ENCODE measurements around the gene FAM186B. TPM values are rescaled to one million over a fixed set of nuclear protein-coding genes. Genes with fewer than 3 reads are reported as not detected.
A peak's percentile ranks its signal among the peaks of the same experiment; 100 is the strongest.

Gene FAM186B
- total RNA-seq, 1 donor from 2014 or later = 0.75 TPM

DNA sequence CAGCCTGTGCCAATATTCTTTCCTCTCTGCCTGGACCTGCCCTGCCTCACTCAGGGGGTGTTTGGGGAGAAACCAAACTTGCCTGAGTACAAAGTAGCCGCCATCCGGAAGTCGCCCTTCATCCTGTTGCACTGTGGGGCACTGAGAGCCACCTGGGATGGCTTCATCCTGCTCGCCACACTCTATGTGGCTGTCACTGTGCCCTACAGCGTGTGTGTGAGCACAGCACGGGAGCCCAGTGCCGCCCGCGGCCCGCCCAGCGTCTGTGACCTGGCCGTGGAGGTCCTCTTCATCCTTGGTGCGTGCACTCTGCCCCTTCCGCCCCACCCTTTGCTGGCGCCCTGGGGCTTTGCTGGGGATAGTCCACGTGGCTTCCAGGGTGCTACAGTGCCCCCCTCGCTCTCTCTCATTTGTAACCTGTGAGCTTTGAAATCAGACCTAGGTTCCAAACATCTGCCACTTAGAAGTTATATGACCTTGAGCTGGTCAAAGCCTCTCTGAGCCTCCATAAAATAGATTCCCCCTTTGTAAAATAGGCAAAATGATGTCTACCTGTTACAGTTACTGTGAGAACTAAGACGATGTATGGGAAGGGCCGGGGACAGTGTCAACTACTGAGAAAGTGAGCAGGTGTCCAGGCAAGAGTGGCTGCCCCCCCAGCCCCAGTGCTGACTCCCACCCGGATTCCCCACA lies 62.1 kb downstream of the FAM186B start:
- Histone ChIP-seq H3K36me3 (no peaks in the 10 kb centered on the region), H3K27ac (no peak overlapping the region), H3K27me3 (peaks cover 36% of the 10 kb centered on the region), H3K4me3 (no peak overlapping the region), H3K9me3 (no peaks in the 10 kb centered on the region), H3K4me1 (no peaks in the 10 kb centered on the region)
- TF ChIP-seq CTCF (IDR thresholded peaks at IDR 0.05) = no peak
- ATAC-seq (no peak), DNase-seq (peak; percentile 55)
- intact Hi-C loops (cut with DNase I) = no loop called here

DNA sequence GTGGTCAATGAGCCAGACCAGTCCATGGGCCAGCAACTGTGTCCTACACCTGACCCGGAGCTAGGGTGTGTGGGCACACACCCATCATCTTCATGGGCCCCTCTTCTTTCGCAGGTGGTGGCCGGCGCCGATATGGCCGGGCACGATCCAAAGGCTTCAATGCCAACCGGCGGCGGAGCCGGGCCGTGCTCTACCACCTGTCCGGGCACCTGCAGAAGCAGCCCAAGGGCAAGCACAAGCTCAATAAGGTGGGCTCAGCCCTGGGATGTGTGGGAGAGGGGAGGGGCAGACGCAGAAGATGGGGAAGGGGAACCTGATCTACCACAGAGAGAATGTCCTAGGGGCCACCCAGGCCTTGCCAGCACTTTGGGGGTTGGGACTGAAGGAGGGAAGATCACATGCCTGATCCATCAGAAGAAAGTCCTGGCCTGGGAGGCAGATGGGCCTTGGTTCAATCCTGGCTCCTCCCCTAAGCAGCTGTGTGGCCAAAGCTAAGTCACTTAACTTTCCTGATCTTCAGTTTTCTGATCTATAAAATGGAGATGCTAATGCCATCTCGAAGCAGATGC lies 62.8 kb downstream of the FAM186B start:
- no peak for ATAC-seq
- peaks cover 37% of the 10 kb centered on the region for H3K27me3 ChIP-seq
- TF ChIP-seq CTCF (IDR thresholded peaks at IDR 0.05) = no peak
- H3K36me3 ChIP-seq = no peaks in the 10 kb centered on the region
- intact Hi-C loops (cut with DNase I) = no loop called here
- H3K9me3 ChIP-seq = no peaks in the 10 kb centered on the region
- no peak overlapping the region for H3K27ac ChIP-seq
- H3K4me1 ChIP-seq = peaks cover under 1% of the 10 kb centered on the region
- no peak overlapping the region for H3K4me3 ChIP-seq
- DNase-seq = peak; percentile 54

- no peaks in the 10 kb centered on the region for H3K9me3 ChIP-seq
- intact Hi-C loops (cut with DNase I) = no loop called here
- no peak for ATAC-seq
- H3K27ac ChIP-seq = no peak overlapping the region
- H3K4me3 ChIP-seq = no peak overlapping the region
- peaks cover 39% of the 10 kb centered on the region for H3K27me3 ChIP-seq
- H3K36me3 ChIP-seq = no peaks in the 10 kb centered on the region
- DNase-seq = peak; percentile 45
- H3K4me1 ChIP-seq = peaks cover 6% of the 10 kb centered on the region
- no peak for TF ChIP-seq CTCF (IDR thresholded peaks at IDR 0.05)
These were observed 63.4 kb downstream of the FAM186B start for GRCh38 chr12:49541911-49542505.

DNA sequence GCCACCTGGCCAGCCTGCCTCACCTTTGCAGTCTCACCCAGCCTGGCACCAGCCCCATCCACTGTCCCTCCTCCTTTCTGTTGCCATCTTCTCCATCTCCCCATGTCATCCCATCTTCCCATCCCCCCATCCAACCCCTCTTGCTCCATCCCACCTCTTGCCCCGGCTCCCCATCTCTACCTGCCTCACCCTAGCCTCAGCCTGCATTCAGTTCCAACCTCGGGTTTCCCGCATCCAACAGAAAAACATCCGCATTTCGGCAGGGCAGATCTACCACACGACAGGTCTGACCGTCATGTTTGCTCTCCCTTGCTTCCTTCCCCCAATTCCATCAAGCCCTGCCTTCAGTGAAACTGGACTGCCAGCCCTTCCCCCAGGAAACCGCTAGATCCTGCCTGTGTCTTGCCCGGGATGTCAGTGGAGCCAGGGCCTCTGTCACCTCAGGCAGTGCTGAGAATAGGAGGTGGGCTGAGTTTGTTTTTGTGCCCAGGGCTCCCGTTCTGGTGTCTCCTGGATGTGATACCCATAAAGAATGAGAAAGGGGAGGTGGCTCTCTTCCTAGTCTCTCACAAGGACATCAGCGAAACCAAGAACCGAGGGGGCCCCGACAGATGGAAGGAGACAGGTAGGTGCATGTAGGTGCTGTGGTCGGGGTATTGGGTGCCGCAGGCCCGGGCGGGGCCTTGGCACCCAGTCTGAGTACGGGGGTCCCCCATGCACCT lies 64.1 kb downstream of the FAM186B start:
- H3K36me3 ChIP-seq = no peaks in the 10 kb centered on the region
- intact Hi-C loops (cut with DNase I) = no loop called here
- no peak for TF ChIP-seq CTCF (IDR thresholded peaks at IDR 0.05)
- ATAC-seq (no peak), DNase-seq (peak; percentile 32)
- H3K4me1 ChIP-seq = peaks cover 6% of the 10 kb centered on the region
- peaks cover 39% of the 10 kb centered on the region for H3K27me3 ChIP-seq
- H3K27ac ChIP-seq = no peak overlapping the region
- H3K4me3 ChIP-seq = no peak overlapping the region
- H3K9me3 ChIP-seq = no peaks in the 10 kb centered on the region

DNA sequence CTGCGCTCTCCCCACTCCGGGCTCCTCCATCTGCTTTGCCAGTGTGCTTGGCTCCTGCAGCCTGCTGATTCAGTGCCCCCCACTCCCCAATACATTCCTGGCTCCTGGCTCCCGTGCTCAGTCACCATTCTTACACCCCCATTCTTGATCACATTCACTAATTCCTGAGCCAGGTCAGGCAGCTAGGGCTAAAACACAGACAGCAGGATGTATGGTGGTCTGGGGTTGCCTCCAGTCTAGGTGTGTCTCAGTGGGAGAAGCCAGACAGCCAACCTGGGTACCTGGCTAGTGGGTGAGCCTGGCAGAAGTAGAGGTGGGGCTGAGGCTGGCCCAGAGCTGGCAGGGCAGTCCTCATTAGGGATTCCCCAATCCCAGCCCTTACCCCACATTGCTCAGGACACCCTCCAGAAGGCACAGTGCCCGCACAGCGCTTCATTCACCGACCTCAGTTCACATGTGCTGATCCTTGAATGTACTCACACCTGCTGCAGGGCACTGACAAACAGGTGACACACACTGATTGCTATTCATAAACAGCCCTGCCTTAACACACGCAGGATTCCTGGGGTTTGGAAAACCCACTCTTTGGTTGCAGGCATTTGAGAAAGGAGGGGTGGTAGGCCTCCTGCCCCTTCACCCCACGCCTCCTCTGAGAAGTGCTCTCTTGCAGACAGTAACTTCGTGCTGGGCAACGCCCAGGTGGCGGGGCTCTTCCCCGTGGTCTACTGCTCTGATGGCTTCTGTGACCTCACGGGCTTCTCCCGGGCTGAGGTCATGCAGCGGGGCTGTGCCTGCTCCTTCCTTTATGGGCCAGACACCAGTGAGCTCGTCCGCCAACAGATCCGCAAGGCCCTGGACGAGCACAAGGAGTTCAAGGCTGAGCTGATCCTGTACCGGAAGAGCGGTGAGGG lies 65.0 kb downstream of the FAM186B start:
- no peak overlapping the region for H3K4me3 ChIP-seq
- H3K36me3 ChIP-seq = no peaks in the 10 kb centered on the region
- peak; percentile 59 for DNase-seq
- ATAC-seq = no peak
- intact Hi-C loops (cut with DNase I) = no loop called here
- H3K27ac ChIP-seq = no peak overlapping the region
- no peak for TF ChIP-seq CTCF (IDR thresholded peaks at IDR 0.05)
- peaks cover 40% of the 10 kb centered on the region for H3K27me3 ChIP-seq
- no peaks in the 10 kb centered on the region for H3K9me3 ChIP-seq
- peaks cover 6% of the 10 kb centered on the region for H3K4me1 ChIP-seq
